ENCODE measurements around the gene FAM124A.

Gene FAM124A

GRCh38 chr13:51212758-51213157 lies 9.4 kb upstream of the FAM124A start:
- POLR2A ChIA-PET: no interaction called here
- CTCF ChIA-PET: no interaction called here
- DNase-seq (ENCODE audit: extremely low spot score): no peak
- no peak for TF ChIP-seq CTCF (IDR thresholded peaks at IDR 0.05; ENCODE audit: control extremely low read depth, extremely low read depth, low read depth, missing control alignments)

GRCh38 chr13:51213173-51213728 lies 8.9 kb upstream of the FAM124A start:
- DNase-seq (ENCODE audit: extremely low spot score): no peak
- no peak for TF ChIP-seq CTCF (IDR thresholded peaks at IDR 0.05; ENCODE audit: control extremely low read depth, extremely low read depth, low read depth, missing control alignments)
- CTCF ChIA-PET: no interaction called here
- POLR2A ChIA-PET: no interaction called here

GRCh38 chr13:51218626-51219025 lies 3.6 kb upstream of the FAM124A start:
- ChIA-PET POLR2A (no interaction called here), CTCF (no interaction called here)
- no peak for TF ChIP-seq CTCF (IDR thresholded peaks at IDR 0.05; ENCODE audit: control extremely low read depth, extremely low read depth, low read depth, missing control alignments)
- no peak for DNase-seq (ENCODE audit: extremely low spot score)

- ChIA-PET CTCF (interaction anchor here (0.9 to 1.6 kb wide), 3 partner anchors 22 to 577 kb away, joined by 3 to 4 read pairs (median 4); no protein-coding TSS in a partner anchor), POLR2A (no interaction called here)
- no peak for TF ChIP-seq CTCF (IDR thresholded peaks at IDR 0.05; ENCODE audit: control extremely low read depth, extremely low read depth, low read depth, missing control alignments)
- no peak for DNase-seq (ENCODE audit: extremely low spot score)
These were observed 1.5 kb upstream of the FAM124A start for GRCh38 chr13:51220706-51221105.

- CTCF ChIA-PET: interaction anchor here (0.9 to 1.6 kb wide), 3 partner anchors 23 to 576 kb away, joined by 3 to 4 read pairs (median 4); no protein-coding TSS in a partner anchor
These were observed 1.1 kb upstream of the FAM124A start for GRCh38 chr13:51221108-51221507.

GRCh38 chr13:51221674-51222036 lies 543 bp upstream of the FAM124A start:
- no peak for TF ChIP-seq CTCF (IDR thresholded peaks at IDR 0.05; ENCODE audit: control extremely low read depth, extremely low read depth, low read depth, missing control alignments)
- ChIA-PET POLR2A (no interaction called here), CTCF (no interaction called here)
- DNase-seq (ENCODE audit: extremely low spot score): no peak

More at GRCh38 chr13:51221108-51221507, 1.1 kb upstream of the FAM124A start:
- POLR2A ChIA-PET: no interaction called here
- DNase-seq (ENCODE audit: extremely low spot score): no peak
- TF ChIP-seq CTCF (IDR thresholded peaks at IDR 0.05; ENCODE audit: control extremely low read depth, extremely low read depth, low read depth, missing control alignments): no peak
